Measurements from ENCODE around the gene SLC29A2.

DNA sequence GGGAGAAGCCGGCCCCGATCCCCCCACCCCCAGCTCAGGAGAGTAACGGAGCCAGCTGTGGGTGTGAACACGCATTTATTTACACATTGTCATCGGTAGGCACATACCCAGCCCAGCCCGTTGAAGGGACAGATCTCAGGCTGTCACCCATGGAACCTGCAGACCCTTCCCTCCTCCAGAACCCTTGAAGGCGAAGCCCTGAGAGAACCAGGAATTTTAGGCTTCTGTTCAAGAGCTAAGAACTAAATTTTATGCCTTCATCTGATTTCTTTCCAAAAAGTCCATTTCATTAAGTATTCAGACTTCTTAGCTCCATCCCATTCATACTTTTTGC, 26.3 kb downstream of the SLC29A2 start:
- no peak; the same call in 1 of the 2 replicates for TF ChIP-seq FOXK1 (CRISPR knock-in tag; IDR thresholded peaks at IDR 0.05)
- TF ChIP-seq, protein P1, sequence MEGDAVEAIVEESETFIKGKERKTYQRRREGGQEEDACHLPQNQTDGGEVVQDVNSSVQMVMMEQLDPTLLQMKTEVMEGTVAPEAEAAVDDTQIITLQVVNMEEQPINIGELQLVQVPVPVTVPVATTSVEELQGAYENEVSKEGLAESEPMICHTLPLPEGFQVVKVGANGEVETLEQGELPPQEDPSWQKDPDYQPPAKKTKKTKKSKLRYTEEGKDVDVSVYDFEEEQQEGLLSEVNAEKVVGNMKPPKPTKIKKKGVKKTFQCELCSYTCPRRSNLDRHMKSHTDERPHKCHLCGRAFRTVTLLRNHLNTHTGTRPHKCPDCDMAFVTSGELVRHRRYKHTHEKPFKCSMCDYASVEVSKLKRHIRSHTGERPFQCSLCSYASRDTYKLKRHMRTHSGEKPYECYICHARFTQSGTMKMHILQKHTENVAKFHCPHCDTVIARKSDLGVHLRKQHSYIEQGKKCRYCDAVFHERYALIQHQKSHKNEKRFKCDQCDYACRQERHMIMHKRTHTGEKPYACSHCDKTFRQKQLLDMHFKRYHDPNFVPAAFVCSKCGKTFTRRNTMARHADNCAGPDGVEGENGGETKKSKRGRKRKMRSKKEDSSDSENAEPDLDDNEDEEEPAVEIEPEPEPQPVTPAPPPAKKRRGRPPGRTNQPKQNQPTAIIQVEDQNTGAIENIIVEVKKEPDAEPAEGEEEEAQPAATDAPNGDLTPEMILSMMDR (IDR thresholded peaks at IDR 0.05) = no peak
- TF ChIP-seq, protein P2, sequence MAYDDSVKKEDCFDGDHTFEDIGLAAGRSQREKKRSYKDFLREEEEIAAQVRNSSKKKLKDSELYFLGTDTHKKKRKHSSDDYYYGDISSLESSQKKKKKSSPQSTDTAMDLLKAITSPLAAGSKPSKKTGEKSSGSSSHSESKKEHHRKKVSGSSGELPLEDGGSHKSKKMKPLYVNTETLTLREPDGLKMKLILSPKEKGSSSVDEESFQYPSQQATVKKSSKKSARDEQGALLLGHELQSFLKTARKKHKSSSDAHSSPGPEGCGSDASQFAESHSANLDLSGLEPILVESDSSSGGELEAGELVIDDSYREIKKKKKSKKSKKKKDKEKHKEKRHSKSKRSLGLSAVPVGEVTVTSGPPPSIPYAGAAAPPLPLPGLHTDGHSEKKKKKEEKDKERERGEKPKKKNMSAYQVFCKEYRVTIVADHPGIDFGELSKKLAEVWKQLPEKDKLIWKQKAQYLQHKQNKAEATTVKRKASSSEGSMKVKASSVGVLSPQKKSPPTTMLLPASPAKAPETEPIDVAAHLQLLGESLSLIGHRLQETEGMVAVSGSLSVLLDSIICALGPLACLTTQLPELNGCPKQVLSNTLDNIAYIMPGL (CRISPR knock-in tag; IDR thresholded peaks at IDR 0.05) = no peak
- no peak for TF ChIP-seq SP1 (CRISPR knock-in tag; conservative IDR thresholded peaks at IDR 0.05)
- TF ChIP-seq, protein P3, sequence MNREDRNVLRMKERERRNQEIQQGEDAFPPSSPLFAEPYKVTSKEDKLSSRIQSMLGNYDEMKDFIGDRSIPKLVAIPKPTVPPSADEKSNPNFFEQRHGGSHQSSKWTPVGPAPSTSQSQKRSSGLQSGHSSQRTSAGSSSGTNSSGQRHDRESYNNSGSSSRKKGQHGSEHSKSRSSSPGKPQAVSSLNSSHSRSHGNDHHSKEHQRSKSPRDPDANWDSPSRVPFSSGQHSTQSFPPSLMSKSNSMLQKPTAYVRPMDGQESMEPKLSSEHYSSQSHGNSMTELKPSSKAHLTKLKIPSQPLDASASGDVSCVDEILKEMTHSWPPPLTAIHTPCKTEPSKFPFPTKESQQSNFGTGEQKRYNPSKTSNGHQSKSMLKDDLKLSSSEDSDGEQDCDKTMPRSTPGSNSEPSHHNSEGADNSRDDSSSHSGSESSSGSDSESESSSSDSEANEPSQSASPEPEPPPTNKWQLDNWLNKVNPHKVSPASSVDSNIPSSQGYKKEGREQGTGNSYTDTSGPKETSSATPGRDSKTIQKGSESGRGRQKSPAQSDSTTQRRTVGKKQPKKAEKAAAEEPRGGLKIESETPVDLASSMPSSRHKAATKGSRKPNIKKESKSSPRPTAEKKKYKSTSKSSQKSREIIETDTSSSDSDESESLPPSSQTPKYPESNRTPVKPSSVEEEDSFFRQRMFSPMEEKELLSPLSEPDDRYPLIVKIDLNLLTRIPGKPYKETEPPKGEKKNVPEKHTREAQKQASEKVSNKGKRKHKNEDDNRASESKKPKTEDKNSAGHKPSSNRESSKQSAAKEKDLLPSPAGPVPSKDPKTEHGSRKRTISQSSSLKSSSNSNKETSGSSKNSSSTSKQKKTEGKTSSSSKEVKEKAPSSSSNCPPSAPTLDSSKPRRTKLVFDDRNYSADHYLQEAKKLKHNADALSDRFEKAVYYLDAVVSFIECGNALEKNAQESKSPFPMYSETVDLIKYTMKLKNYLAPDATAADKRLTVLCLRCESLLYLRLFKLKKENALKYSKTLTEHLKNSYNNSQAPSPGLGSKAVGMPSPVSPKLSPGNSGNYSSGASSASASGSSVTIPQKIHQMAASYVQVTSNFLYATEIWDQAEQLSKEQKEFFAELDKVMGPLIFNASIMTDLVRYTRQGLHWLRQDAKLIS (CRISPR knock-in tag; IDR thresholded peaks at IDR 0.05; ENCODE audit: borderline replicate concordance) = no peak
- no peak for TF ChIP-seq CBFB (CRISPR knock-in tag; IDR thresholded peaks at IDR 0.05; ENCODE audit: low read depth)
- TF ChIP-seq, protein P4, sequence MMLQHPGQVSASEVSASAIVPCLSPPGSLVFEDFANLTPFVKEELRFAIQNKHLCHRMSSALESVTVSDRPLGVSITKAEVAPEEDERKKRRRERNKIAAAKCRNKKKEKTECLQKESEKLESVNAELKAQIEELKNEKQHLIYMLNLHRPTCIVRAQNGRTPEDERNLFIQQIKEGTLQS (CRISPR knock-in tag; conservative IDR thresholded peaks at IDR 0.05) = no peak
- TF ChIP-seq ZNF121 (CRISPR knock-in tag; IDR thresholded peaks at IDR 0.05) = no peak

All from WTC11 (cell line).